Measurements from ENCODE around the gene FGFR3.

- TF ChIP-seq CTCF (IDR thresholded peaks at IDR 0.05) (no peak), POLR2A (IDR thresholded peaks at IDR 0.05) (no peak)
These were observed 798 bp upstream of the FGFR3 start for GRCh38 chr4:1792158-1792831.

Data from thyroid gland (tissue), 4 donors.